ENCODE measurements around the gene DNAH6.

DNAH6 gene

GRCh38 chr2:84515788-84516187 is 510 bp upstream of the DNAH6 start:
- H3K9me3 ChIP-seq (ENCODE audit: control insufficient read depth, insufficient read depth, low read length): no peaks in the 10 kb centered on the region
- no peak overlapping the region for H3K9ac ChIP-seq (ENCODE audit: low read depth, low read length)
- no peaks in the 10 kb centered on the region for H3K4me1 ChIP-seq (ENCODE audit: control insufficient read depth, insufficient read depth, low read length)
- H3K27me3 ChIP-seq (ENCODE audit: control insufficient read depth, insufficient read depth, low read length): peaks cover 10% of the 10 kb centered on the region
- H3K4me3 ChIP-seq (ENCODE audit: low read depth, low read length): peak overlapping the region; percentile 58
- no peaks in the 10 kb centered on the region for H3K36me3 ChIP-seq (ENCODE audit: control insufficient read depth, insufficient read depth, low read length)

GRCh38 chr2:84519332-84519957 is 3.1 kb downstream of the DNAH6 start:
- Histone ChIP-seq H3K4me3 (ENCODE audit: low read depth, low read length) (no peak overlapping the region), H3K9me3 (ENCODE audit: control insufficient read depth, insufficient read depth, low read length) (no peaks in the 10 kb centered on the region), H3K4me1 (ENCODE audit: control insufficient read depth, insufficient read depth, low read length) (no peaks in the 10 kb centered on the region), H3K9ac (ENCODE audit: low read depth, low read length) (no peak overlapping the region), H3K27me3 (ENCODE audit: control insufficient read depth, insufficient read depth, low read length) (peaks cover 10% of the 10 kb centered on the region), H3K36me3 (ENCODE audit: control insufficient read depth, insufficient read depth, low read length) (no peaks in the 10 kb centered on the region)

DNA sequence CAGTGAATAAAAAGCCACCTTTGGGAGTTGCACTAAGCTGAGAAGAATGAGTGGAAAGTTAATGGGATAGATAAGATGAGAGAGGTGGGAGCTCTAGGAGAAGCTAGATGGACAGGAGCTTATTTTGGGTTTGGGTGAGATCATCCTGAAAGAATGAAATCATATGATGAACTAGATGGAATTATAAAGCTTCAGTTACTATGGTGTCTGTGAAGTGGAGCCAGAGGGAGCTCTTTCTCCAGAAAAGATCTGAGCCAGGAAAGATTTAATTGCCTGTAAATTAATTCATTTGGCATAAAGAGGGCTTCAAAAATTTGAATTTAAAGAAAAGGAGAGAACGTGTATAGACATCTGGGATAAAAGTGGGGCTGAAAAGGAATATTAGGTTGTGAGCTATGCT is 10.3 kb downstream of the DNAH6 start:
- H3K4me1 ChIP-seq (ENCODE audit: control insufficient read depth, insufficient read depth, low read length): no peaks in the 10 kb centered on the region
- H3K27me3 ChIP-seq (ENCODE audit: control insufficient read depth, insufficient read depth, low read length): no peaks in the 10 kb centered on the region
- no peak overlapping the region for H3K9ac ChIP-seq (ENCODE audit: low read depth, low read length)

DNA sequence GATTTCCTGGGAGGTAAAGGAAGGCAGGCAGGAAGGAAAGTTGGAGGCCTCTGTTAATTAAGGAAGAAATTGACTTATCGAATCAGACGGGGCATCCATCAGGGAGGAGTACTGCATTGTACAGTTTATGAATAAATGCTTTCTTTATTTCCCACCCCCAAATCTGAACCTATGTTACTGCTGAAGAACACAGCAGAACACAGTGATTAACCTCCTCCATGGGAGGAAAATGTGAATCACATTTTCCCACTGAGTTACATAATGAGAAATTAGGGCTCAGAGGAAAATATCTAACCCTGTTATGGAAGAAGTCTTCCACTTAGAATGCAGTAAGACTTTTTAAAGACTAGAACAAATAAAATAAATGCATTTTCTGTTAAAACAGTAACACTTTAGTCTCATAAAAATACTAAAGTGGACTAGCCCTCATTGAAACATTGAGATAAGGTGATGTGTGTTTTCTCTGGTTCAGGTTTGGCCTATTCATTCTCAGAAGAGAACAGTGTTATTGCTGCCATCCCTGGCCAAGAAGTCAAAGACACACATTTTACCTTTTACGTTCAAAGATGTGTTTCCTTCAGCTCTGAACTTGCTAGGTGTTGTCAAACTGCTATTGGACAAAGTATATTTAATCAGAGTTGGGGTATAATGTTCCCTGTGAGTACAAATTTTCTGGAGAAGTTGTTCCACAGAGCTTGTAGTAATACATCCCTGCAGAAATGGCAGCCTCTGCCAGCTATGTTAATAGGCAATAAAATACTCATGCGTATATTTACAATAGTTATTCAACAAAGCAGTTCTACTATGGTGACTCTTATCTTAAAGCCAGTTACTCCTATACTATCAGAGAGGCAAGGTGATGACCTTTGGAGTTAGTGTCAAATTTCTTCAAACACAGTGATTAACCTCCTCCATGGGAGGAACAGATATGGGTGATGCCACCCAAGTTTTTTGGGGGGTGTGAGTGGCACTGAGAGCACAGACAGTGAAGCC is 11.1 kb downstream of the DNAH6 start:
- Histone ChIP-seq H3K9me3 (ENCODE audit: control insufficient read depth, insufficient read depth, low read length) (no peaks in the 10 kb centered on the region), H3K4me1 (ENCODE audit: control insufficient read depth, insufficient read depth, low read length) (no peaks in the 10 kb centered on the region), H3K36me3 (ENCODE audit: control insufficient read depth, insufficient read depth, low read length) (no peaks in the 10 kb centered on the region), H3K4me3 (ENCODE audit: low read depth, low read length) (no peak overlapping the region), H3K9ac (ENCODE audit: low read depth, low read length) (no peak overlapping the region), H3K27me3 (ENCODE audit: control insufficient read depth, insufficient read depth, low read length) (no peaks in the 10 kb centered on the region)

More for the DNA sequence above, 10.3 kb downstream of the DNAH6 start:
- no peak overlapping the region for H3K4me3 ChIP-seq (ENCODE audit: low read depth, low read length)
- H3K9me3 ChIP-seq (ENCODE audit: control insufficient read depth, insufficient read depth, low read length): no peaks in the 10 kb centered on the region
- H3K36me3 ChIP-seq (ENCODE audit: control insufficient read depth, insufficient read depth, low read length): no peaks in the 10 kb centered on the region

GRCh38 chr2:84532291-84532690 is 16.0 kb downstream of the DNAH6 start:
- Histone ChIP-seq H3K9ac (ENCODE audit: low read depth, low read length) (no peak overlapping the region), H3K27me3 (ENCODE audit: control insufficient read depth, insufficient read depth, low read length) (no peaks in the 10 kb centered on the region), H3K36me3 (ENCODE audit: control insufficient read depth, insufficient read depth, low read length) (no peaks in the 10 kb centered on the region), H3K4me1 (ENCODE audit: control insufficient read depth, insufficient read depth, low read length) (peaks cover 3% of the 10 kb centered on the region), H3K9me3 (ENCODE audit: control insufficient read depth, insufficient read depth, low read length) (no peaks in the 10 kb centered on the region), H3K4me3 (ENCODE audit: low read depth, low read length) (no peak overlapping the region)

DNA sequence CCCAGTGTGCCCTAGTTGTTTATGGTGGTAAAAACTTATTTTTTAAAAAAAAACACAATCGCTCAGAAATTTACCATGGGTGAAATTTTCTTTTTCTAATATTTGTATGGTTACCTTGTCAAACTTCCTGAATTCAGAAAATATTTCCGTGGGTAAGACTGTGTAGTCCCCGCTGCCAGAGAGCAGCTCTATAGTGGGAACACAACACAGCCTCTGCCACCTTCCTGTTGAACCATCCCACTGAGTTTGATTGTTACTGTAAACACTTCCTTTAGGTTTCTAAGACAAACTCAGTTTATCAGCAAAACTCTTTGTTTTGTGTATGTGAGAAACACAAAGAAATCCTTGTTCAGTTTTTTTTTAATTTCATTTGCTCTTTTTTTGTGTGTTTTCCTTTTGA is 17.9 kb downstream of the DNAH6 start:
- Histone ChIP-seq H3K4me1 (ENCODE audit: control insufficient read depth, insufficient read depth, low read length) (peaks cover 5% of the 10 kb centered on the region), H3K9me3 (ENCODE audit: control insufficient read depth, insufficient read depth, low read length) (no peaks in the 10 kb centered on the region), H3K4me3 (ENCODE audit: low read depth, low read length) (no peak overlapping the region), H3K9ac (ENCODE audit: low read depth, low read length) (no peak overlapping the region), H3K36me3 (ENCODE audit: control insufficient read depth, insufficient read depth, low read length) (no peaks in the 10 kb centered on the region), H3K27me3 (ENCODE audit: control insufficient read depth, insufficient read depth, low read length) (no peaks in the 10 kb centered on the region)

GRCh38 chr2:84537251-84537650 is 21.0 kb downstream of the DNAH6 start:
- H3K9ac ChIP-seq (ENCODE audit: low read depth, low read length): no peak overlapping the region
- H3K4me1 ChIP-seq (ENCODE audit: control insufficient read depth, insufficient read depth, low read length): peaks cover 5% of the 10 kb centered on the region
- H3K4me3 ChIP-seq (ENCODE audit: low read depth, low read length): no peak overlapping the region
- H3K9me3 ChIP-seq (ENCODE audit: control insufficient read depth, insufficient read depth, low read length): no peaks in the 10 kb centered on the region
- no peaks in the 10 kb centered on the region for H3K36me3 ChIP-seq (ENCODE audit: control insufficient read depth, insufficient read depth, low read length)
- H3K27me3 ChIP-seq (ENCODE audit: control insufficient read depth, insufficient read depth, low read length): no peaks in the 10 kb centered on the region

GRCh38 chr2:84539729-84540128 is 23.4 kb downstream of the DNAH6 start:
- no peak overlapping the region for H3K4me3 ChIP-seq (ENCODE audit: low read depth, low read length)
- H3K9ac ChIP-seq (ENCODE audit: low read depth, low read length): no peak overlapping the region
- H3K4me1 ChIP-seq (ENCODE audit: control insufficient read depth, insufficient read depth, low read length): peaks cover 5% of the 10 kb centered on the region
- H3K27me3 ChIP-seq (ENCODE audit: control insufficient read depth, insufficient read depth, low read length): no peaks in the 10 kb centered on the region
- no peaks in the 10 kb centered on the region for H3K36me3 ChIP-seq (ENCODE audit: control insufficient read depth, insufficient read depth, low read length)
- H3K9me3 ChIP-seq (ENCODE audit: control insufficient read depth, insufficient read depth, low read length): no peaks in the 10 kb centered on the region

DNA sequence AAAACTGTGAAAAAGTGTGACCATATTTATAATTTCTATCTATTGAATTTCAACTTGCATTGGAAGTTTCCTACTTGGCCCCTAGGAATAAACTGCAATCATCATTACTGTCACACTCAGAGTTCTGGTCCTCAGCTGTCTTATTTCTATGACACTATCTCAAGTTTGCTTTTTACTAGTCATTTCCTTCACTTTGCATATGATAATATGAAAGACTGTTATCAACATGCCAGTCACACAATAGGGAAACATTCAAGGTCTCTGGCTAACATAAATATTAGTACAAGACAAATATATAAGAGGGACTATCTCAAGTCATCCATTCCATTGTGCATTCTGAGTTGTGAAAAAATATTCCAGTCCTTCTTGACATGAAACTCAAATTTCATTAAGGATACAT is 28.7 kb downstream of the DNAH6 start:
- H3K9me3 ChIP-seq (ENCODE audit: control insufficient read depth, insufficient read depth, low read length): no peaks in the 10 kb centered on the region
- no peaks in the 10 kb centered on the region for H3K36me3 ChIP-seq (ENCODE audit: control insufficient read depth, insufficient read depth, low read length)
- H3K9ac ChIP-seq (ENCODE audit: low read depth, low read length): no peak overlapping the region
- no peaks in the 10 kb centered on the region for H3K4me1 ChIP-seq (ENCODE audit: control insufficient read depth, insufficient read depth, low read length)
- H3K4me3 ChIP-seq (ENCODE audit: low read depth, low read length): no peak overlapping the region
- no peaks in the 10 kb centered on the region for H3K27me3 ChIP-seq (ENCODE audit: control insufficient read depth, insufficient read depth, low read length)

DNA sequence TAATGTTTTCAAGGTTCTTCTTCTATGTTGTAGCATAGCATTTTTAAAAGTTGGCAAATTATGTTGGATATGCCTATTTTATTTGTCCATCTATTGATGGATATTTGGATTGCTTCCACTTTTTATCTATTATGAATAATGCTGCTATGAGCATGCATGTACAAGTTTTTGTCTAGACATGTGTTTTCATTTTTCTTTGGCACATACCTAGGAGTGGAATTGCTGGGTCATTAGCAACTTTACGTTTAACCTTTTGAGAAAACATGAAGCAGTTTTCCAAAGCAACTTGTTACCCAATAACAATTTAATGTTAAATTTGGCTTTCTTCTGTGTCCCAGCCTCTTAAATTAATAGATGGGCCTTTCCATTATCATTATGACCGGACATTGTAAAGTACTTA is 30.3 kb downstream of the DNAH6 start:
- Histone ChIP-seq H3K4me3 (ENCODE audit: low read depth, low read length) (no peak overlapping the region), H3K27me3 (ENCODE audit: control insufficient read depth, insufficient read depth, low read length) (no peaks in the 10 kb centered on the region)

DNA sequence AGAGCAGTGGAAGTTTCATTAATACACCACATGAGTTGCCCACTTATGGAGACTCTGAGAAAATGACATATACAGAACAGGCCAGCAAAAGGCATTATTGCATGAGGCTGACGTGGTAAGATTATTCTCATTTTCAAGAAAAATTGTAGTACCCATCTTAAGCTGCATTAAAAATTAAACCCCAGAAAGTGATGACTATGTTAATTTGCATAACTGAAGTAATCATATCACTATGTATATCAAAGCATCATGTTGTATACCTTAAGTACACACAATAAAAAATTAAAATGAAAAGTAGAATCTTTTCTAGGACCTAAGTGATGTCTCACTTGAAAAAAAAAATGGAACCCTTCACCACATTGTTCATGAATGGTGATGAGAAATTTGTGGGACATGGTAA is 32.0 kb downstream of the DNAH6 start:
- Histone ChIP-seq H3K4me1 (ENCODE audit: control insufficient read depth, insufficient read depth, low read length) (no peaks in the 10 kb centered on the region), H3K27me3 (ENCODE audit: control insufficient read depth, insufficient read depth, low read length) (no peaks in the 10 kb centered on the region), H3K36me3 (ENCODE audit: control insufficient read depth, insufficient read depth, low read length) (no peaks in the 10 kb centered on the region)

More for the DNA sequence above, 30.3 kb downstream of the DNAH6 start:
- Histone ChIP-seq H3K9ac (ENCODE audit: low read depth, low read length) (no peak overlapping the region), H3K36me3 (ENCODE audit: control insufficient read depth, insufficient read depth, low read length) (no peaks in the 10 kb centered on the region), H3K9me3 (ENCODE audit: control insufficient read depth, insufficient read depth, low read length) (no peaks in the 10 kb centered on the region), H3K4me1 (ENCODE audit: control insufficient read depth, insufficient read depth, low read length) (no peaks in the 10 kb centered on the region)

GRCh38 chr2:84550916-84551315 is 34.6 kb downstream of the DNAH6 start:
- H3K36me3 ChIP-seq (ENCODE audit: control insufficient read depth, insufficient read depth, low read length): no peaks in the 10 kb centered on the region
- no peak overlapping the region for H3K9ac ChIP-seq (ENCODE audit: low read depth, low read length)
- no peaks in the 10 kb centered on the region for H3K4me1 ChIP-seq (ENCODE audit: control insufficient read depth, insufficient read depth, low read length)
- no peak overlapping the region for H3K4me3 ChIP-seq (ENCODE audit: low read depth, low read length)
- H3K27me3 ChIP-seq (ENCODE audit: control insufficient read depth, insufficient read depth, low read length): no peaks in the 10 kb centered on the region
- H3K9me3 ChIP-seq (ENCODE audit: control insufficient read depth, insufficient read depth, low read length): no peaks in the 10 kb centered on the region

More for the DNA sequence above, 32.0 kb downstream of the DNAH6 start:
- Histone ChIP-seq H3K4me3 (ENCODE audit: low read depth, low read length) (no peak overlapping the region), H3K9ac (ENCODE audit: low read depth, low read length) (no peak overlapping the region), H3K9me3 (ENCODE audit: control insufficient read depth, insufficient read depth, low read length) (no peaks in the 10 kb centered on the region)
